AG04450 (cell line): ENCODE data around the gene CAP2. TPM values are rescaled to one million over a fixed set of nuclear protein-coding genes. Genes with fewer than 3 reads are reported as not detected.

ENCODE experiments used
- CTCF ChIA-PET: fragments of 300-600, 350-600 bp; formaldehyde crosslinking; extraction: SDS; loops from one replicate; lab custom pipeline; 2022; ENCODE audit warnings: antibody characterized with exemption, inconsistent platforms; lab: Charles Lee
- POLR2A ChIA-PET: fragments of 350-600 bp; formaldehyde crosslinking; extraction: SDS; loops from one replicate; lab custom pipeline; 2021; ENCODE audit warnings: antibody characterized with exemption, inconsistent platforms; lab: Yijun Ruan, JAX
- DNase-seq: peaks from one replicate; pipeline ENCODE4 v3.0.0-alpha.2; 2011; ENCODE audit warnings: low read depth, low spot score
- H3K27ac ChIP-seq: one replicate; pipeline ENCODE4 v1.5.1; 2012; ENCODE audit warnings: low read depth, low read length, control low read depth
- H3K27me3 ChIP-seq: one replicate; pipeline ENCODE4 v1.6.0; 2012; ENCODE audit warnings: low read length; ENCODE audit not compliant: control insufficient read depth, insufficient read depth
- H3K4me3 ChIP-seq: 2 replicates; pipeline ENCODE4 v1.5.1; 2011; ENCODE audit warnings: mild to moderate bottlenecking, low read depth, low read length, control low read depth
- H3K9me3 ChIP-seq: 2 replicates; pipeline ENCODE4 v1.5.1; 2012; ENCODE audit warnings: low read length; ENCODE audit not compliant: control insufficient read depth, insufficient read depth
- polyA plus RNA-seq: library from polyadenylated mRNA; depleted of rRNA; stranded (reverse); fragments of >200 nt; gene quantifications from 2 replicates; pipeline ENCODE4 v1.2.3, GENCODE V29; 2011
- TF ChIP-seq, protein P1 (sequence below): IDR thresholded peaks from 2 replicates; pipeline ENCODE4 v1.5.1; 2011; ENCODE audit warnings: low read depth, low read length, control low read depth, inconsistent platforms

CAP2 gene
- polyA plus RNA-seq, 1 experiment: 74.4 TPM

DNA sequence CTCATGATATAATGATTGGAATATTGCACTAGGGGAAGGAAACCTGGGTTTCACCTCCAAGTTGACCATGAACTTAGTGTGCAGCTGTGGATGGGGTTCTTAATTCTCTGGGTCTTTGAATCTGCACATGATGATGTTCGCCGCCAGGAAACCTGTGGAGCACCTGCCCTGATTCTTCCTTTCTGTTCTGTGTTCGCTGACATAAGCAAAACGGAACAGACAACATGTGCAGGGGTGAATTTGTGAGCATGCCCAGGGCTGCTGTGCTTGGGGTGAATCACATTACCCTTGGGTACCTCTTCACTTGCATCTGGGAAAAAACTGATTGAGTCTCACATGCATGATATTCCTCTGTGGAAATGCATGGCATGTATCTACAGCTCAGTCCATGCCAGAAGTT is 48.8 kb downstream of the CAP2 start:
- Histone ChIP-seq H3K4me3 (no peak overlapping the region), H3K27me3 (no peaks in the 10 kb centered on the region), H3K27ac (no peak overlapping the region), H3K9me3 (no peaks in the 10 kb centered on the region)
- TF ChIP-seq, protein P1, sequence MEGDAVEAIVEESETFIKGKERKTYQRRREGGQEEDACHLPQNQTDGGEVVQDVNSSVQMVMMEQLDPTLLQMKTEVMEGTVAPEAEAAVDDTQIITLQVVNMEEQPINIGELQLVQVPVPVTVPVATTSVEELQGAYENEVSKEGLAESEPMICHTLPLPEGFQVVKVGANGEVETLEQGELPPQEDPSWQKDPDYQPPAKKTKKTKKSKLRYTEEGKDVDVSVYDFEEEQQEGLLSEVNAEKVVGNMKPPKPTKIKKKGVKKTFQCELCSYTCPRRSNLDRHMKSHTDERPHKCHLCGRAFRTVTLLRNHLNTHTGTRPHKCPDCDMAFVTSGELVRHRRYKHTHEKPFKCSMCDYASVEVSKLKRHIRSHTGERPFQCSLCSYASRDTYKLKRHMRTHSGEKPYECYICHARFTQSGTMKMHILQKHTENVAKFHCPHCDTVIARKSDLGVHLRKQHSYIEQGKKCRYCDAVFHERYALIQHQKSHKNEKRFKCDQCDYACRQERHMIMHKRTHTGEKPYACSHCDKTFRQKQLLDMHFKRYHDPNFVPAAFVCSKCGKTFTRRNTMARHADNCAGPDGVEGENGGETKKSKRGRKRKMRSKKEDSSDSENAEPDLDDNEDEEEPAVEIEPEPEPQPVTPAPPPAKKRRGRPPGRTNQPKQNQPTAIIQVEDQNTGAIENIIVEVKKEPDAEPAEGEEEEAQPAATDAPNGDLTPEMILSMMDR: no peak
- DNase-seq: no peak
- CTCF ChIA-PET: no interaction called here
- POLR2A ChIA-PET: no interaction called here

DNA sequence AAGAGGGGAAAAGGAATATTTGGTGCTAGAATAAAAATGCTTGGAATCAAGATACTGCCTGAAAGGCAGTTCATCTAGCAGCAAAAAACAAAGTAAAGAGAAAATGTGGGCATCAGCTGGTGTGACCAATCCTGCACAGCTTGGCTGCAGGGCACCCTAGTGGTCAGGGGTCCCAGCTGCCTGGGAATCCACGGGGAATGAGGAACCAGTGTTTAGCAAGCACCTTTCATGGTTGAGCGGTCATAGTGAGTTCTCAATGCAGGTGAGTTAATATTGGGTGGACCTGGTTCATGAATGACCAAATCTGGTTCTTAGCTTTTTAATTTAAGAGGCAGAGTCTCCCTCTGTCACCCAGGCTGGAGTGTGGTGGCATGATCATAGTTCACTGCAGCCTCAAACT is 53.3 kb downstream of the CAP2 start:
- no peak overlapping the region for H3K4me3 ChIP-seq
- no peak overlapping the region for H3K27ac ChIP-seq
- TF ChIP-seq, protein P1: no peak
- no peak for DNase-seq
- CTCF ChIA-PET: interaction anchor here (0.6 to 0.9 kb wide), 2 partner anchors 137 to 936 kb away, joined by 3 to 5 read pairs; no protein-coding TSS in a partner anchor
- H3K9me3 ChIP-seq: no peaks in the 10 kb centered on the region
- POLR2A ChIA-PET: interaction anchor here (0.6 kb wide), 1 partner anchor 813 kb away, joined by 5 read pairs; no protein-coding TSS in a partner anchor
- H3K27me3 ChIP-seq: no peaks in the 10 kb centered on the region

DNA sequence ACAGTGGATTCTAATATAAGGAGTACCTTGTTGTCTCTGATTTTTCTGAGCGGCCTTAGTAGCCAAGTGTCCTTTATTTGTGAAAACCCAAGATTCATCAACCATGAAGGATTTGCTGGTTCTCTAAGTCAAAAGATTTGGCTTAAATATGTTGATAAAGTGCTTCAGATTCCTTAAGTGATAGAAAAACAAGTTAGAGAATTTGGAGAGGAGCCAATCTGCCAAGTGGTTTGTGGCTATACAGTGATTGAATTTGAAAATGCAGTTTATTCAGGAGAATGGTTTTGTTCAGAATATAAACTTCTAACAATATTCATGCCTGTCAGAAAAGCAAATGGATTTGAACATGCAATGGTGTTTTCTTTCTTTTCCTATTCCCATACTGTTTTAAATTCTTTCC is 54.8 kb downstream of the CAP2 start:
- no peak overlapping the region for H3K27ac ChIP-seq
- DNase-seq: no peak
- ChIA-PET POLR2A (no interaction called here), CTCF (no interaction called here)
- H3K9me3 ChIP-seq: no peaks in the 10 kb centered on the region
- H3K4me3 ChIP-seq: no peak overlapping the region
- H3K27me3 ChIP-seq: no peaks in the 10 kb centered on the region
- TF ChIP-seq, protein P1: no peak

DNA sequence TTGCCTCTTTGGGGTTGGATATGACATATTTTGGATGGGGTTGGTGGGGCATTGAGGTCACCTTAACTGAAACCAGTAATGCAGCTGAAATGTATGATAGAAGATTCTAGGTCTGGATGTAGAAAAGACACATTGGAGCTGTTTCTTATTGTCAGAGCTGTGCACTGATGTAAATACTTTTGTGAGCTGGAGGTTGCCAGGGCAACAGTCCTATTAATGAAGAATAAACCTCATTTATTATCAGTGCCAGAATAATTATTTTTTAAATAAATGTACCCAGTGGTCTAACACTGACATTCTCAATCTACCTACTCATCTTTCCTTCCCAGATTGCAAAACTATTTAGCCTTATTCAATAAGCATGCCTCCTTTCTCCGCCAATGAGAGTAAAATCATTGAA is 57.0 kb downstream of the CAP2 start:
- Histone ChIP-seq H3K4me3 (no peak overlapping the region), H3K27me3 (no peaks in the 10 kb centered on the region), H3K9me3 (no peaks in the 10 kb centered on the region), H3K27ac (no peak overlapping the region)
- ChIA-PET POLR2A (no interaction called here), CTCF (no interaction called here)
- TF ChIP-seq, protein P1: no peak
- no peak for DNase-seq

DNA sequence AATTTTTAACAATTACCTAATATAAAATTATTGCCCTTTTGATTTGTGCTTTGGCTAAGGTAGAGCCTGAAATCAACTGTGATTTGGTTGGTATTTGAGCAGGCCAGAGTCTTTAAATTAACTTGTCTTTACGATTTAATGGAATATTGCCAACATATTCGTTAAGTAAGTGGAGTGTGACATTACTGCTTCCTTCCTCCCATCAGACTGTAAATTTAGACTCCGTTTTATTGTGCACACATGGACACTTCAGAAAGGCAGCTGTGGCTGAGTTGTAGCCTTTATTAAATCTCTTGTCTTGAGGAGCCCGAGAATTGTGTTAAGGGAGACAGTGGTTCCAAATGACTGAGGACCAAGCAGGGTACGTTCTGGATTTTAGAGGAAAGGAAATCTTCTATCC is 57.4 kb downstream of the CAP2 start:
- TF ChIP-seq, protein P1: no peak
- ChIA-PET CTCF (no interaction called here), POLR2A (no interaction called here)
- Histone ChIP-seq H3K9me3 (no peaks in the 10 kb centered on the region), H3K4me3 (no peak overlapping the region), H3K27me3 (no peaks in the 10 kb centered on the region), H3K27ac (no peak overlapping the region)
- no peak for DNase-seq
